ENCODE results near the gene ABCA8. TPM values are rescaled to one million over a fixed set of nuclear protein-coding genes. Genes with fewer than 3 reads are reported as not detected.

The ABCA8 gene
- total RNA-seq, 1 donor from 2014 or later: under 0.01 TPM

GRCh38 chr17:68819465-68819864, 135.7 kb downstream of the ABCA8 start:
- TF ChIP-seq, protein P1, sequence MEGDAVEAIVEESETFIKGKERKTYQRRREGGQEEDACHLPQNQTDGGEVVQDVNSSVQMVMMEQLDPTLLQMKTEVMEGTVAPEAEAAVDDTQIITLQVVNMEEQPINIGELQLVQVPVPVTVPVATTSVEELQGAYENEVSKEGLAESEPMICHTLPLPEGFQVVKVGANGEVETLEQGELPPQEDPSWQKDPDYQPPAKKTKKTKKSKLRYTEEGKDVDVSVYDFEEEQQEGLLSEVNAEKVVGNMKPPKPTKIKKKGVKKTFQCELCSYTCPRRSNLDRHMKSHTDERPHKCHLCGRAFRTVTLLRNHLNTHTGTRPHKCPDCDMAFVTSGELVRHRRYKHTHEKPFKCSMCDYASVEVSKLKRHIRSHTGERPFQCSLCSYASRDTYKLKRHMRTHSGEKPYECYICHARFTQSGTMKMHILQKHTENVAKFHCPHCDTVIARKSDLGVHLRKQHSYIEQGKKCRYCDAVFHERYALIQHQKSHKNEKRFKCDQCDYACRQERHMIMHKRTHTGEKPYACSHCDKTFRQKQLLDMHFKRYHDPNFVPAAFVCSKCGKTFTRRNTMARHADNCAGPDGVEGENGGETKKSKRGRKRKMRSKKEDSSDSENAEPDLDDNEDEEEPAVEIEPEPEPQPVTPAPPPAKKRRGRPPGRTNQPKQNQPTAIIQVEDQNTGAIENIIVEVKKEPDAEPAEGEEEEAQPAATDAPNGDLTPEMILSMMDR (IDR thresholded peaks at IDR 0.05; ENCODE audit: insufficient read depth, low read length, severe bottlenecking): no peak
- H3K4me3 ChIP-seq (ENCODE audit: low read depth, low read length): no peak overlapping the region
- no peaks in the 10 kb centered on the region for H3K36me3 ChIP-seq (ENCODE audit: control insufficient read depth, insufficient read depth, low read length)
- H3K27me3 ChIP-seq (ENCODE audit: control insufficient read depth, insufficient read depth, low read length): no peaks in the 10 kb centered on the region
- FAIRE-seq: no peak
- no peak for DNase-seq (ENCODE audit: low read depth)

Other genes starting within 250 kb of the ABCA8 start
- gene ABCA9, start 105.5 kb upstream of the ABCA8 start, total RNA-seq: 0.13 and 0.26 TPM in 2 replicates
- 0.26 and 0.38 TPM in 2 replicates for gene ABCA6, start 186.5 kb upstream of the ABCA8 start, total RNA-seq

Data from bronchial epithelial cell (primary cell).